GM18951 (cell line): ENCODE results near the gene ASCC1.

Experiments used
- POLR2A ChIP-seq: IDR thresholded peaks from 4 replicates; pipeline ENCODE4 v1.6.1; 2011; ENCODE audit warnings: mild to moderate bottlenecking; ENCODE audit not compliant: insufficient read length, insufficient read depth; ENCODE audit errors: extremely low read depth
- in situ Hi-C: fragments of 300-500 bp; cut with MboI; formaldehyde crosslinking; loops from one replicate; pipeline ENCODE4 v1.12.0; 2022; ENCODE audit warnings: low sequenced_read_pairs, mixed read lengths, inconsistent platforms; ENCODE audit not compliant: unreplicated experiment

The ASCC1 gene

DNA sequence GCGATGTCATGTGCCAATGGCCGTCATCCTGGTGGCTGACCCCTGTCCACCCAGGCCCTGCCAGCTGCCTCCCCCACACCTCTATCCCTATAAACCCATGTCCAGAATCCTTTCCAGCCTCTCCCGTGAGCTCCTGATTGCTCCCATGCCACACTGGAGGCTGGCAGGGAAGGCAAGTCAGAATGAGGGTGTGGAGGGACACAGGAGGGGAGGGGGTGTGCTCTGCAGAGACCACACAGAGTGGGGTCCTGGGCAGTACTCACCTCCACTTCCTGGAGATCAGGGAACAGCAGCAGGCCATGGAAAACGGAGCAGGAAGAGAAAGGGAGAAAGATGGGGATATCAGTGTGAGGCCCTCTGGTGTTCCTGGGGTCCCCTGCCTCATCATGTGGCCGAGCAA is 143.4 kb downstream of the ASCC1 start:
- in situ Hi-C loops = no loop called here
- TF ChIP-seq POLR2A = no peak

DNA sequence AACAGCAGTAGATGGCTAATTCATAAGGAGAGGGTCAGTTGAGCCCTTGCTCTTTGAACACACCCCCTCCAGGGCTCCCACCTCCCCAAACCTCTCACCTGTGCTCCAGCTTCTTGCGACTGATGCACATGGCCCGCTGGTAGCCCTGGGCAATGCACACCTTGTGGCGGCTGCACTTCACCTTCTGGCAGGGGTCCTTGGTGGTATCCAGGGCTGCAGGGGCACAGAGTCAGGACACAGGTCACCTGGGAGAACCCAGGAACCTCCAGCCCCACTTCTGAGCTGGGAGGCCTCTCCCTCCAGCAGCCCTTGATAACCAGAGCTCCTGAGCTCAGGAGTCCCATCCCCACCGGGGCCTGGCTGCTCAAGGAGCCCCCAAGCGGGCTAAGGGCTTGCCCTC is 144.0 kb downstream of the ASCC1 start:
- in situ Hi-C loops = no loop called here
- TF ChIP-seq POLR2A = no peak

DNA sequence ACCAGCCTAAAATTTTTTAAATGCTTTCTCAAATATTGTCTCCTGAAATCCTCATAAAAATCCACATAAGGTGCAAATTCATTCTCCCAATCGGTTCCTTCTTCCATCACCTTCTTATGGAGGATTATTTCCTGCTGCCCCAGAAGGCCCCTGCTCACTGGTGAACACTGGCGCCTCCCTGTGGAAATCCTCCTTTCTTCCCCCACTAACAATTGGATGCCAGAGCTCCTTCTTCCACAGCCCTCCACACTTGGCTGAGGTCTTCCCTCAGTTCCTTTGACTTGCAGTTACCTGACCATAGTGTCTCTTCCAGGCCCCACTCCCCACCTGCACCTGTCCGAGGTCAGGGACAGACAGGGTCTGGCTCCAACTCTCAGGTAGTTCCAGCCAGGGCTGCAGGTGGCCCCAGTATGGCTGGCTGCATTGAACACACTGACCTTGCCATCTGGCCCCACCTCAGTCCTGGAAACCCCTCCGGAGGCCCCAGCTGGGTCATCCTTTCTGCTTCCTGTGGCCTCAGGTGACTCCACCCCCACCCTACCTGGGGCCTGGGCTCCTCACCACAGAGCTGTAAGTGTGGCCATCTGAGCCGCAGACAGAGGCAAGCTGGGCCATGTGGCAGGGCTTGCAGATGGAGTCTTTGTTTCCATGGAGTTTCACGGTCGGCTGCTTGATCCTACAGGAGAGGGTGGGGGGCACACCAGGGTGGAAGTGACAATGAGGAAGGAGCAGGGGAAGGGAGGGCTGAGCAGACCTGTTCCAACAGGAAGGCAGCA is 146.1 kb downstream of the ASCC1 start:
- TF ChIP-seq POLR2A = no peak
- in situ Hi-C loops = no loop called here

DNA sequence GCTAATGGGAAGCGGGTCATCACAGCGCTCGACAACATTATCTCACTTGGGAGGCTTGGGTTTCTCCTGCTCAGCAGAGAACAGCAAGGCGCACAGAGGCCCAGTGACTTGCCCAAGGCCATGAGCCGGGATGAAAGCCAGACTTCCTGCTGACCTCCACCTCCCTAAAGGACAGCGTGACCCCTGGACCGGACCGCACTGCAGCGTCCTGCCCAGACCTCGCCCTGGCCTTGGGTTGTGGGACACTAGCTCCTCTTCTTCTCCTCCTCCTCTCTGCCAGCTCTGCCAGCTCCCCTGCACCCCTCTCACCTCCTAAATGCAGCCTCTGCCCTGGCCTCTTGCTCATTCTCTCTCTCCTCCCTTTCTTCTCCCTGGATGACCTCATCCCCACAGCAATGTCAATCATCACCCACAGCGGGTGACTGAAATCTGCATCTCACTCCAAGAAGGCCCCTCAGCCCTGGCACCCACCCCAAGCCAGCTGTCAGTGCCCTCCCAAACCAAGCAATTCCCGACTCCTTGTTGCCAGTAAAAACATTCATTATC is 147.1 kb downstream of the ASCC1 start:
- in situ Hi-C loops = no loop called here
- no peak for TF ChIP-seq POLR2A

DNA sequence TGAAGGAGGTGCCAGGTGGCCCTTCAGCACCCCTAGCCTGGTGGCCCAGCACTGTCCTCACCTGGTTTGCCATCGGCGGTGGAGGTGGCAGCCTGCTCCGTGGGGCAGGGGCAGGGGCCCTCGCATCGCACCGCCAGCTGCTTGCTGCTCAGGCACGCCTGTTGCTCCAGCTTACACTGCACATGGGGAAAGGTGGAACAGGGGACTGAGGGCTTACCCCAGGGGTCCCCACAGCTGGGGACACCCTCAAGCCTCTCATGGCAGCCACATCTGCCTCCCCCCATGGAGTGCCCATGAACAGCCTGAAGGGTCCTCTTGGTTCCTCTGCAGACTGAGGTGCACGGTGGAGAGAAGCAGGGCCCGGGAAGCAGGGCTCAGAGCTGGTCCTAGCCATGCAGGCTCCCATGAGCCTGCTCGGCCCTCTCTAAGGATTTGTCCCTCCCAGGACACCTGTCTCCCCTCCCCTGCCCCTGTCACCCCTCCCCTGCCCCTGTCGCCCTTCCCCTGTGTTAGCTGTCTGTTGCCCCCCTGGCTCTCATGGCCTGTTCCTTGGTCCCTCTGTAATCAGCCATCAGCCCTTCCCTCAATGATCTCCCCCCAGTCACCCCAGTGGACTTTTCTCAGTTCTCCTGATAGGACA is 147.8 kb downstream of the ASCC1 start:
- TF ChIP-seq POLR2A = no peak
- in situ Hi-C loops = no loop called here

DNA sequence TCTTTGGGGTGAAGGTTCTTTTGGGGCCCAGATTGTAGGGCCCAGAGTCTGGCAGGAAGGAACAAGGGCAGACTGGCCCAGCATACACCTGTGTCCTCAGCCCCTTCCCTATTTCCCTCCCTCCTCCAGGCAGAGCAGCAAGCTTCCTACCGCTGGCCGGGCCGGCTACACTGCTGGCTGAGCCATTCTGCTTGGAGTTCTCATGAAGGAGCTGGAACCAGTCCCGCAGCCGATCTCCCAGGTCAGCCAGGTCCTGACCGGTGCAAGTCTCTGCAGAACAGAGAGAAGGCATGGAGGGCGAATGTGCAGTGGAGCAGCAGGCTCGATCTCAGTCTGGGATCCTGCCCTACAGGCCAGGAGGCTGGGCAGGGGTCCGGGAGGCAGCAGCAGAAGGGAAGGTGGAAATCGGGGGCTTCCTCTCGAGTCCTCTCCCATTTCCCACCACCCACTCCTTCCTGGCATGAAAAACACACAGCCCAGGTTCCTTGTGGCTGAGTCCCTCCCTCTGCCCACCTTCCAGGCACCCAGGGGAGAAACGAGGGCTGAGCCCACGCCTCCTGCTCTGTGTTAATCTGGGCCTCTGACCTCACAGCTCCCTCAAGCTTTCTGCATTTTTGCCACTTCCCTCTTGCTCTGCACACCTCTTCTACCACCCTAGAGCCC is 148.5 kb downstream of the ASCC1 start:
- no peak for TF ChIP-seq POLR2A
- in situ Hi-C loops = no loop called here

DNA sequence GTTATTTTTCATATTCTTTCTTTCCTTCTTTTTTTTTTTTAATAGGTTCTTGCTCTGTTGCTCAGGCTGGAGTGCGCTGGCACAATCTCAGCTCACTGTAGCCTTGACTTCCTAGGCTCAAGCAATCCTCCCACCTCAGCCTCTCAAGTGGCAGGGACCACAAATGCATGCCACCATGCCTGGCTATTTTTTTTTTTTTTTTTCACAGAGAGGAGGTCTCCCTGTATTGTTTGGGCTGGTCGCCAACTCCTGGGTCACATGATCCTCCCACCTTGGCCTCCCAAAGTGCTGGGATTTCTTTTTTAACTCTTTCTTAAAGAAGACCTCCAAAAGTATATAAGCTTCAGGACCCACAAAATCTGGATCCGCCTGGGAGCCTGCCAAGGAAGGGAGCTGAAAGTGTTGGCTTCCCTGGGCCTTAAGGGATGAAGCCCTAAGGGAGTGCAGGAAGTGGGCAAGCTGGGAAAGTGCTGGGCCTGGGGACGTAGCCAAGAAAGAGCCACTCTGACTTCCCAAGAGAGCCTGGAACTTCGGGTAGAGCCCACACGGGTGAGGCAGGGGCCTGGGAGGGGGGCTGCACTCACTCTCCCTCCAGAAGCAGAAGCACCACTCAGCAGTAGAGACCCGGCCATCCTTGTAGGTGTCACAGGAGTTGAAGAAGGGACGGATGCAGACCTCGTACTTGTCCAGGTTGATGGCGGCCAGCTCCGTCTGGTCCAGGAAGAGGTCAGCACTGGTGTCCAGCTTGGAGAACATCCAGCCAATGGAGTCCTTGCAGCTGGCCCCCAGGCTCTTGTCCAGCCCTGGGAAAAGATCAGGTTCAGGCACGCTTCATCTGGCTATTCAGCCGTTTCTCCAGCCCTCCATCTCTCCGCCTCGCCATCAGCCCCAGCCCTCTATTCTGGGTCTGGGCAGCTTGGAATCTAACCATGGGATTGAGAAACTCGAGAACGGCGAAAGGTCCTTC is 149.5 kb downstream of the ASCC1 start:
- no peak for TF ChIP-seq POLR2A
- in situ Hi-C loops = no loop called here

DNA sequence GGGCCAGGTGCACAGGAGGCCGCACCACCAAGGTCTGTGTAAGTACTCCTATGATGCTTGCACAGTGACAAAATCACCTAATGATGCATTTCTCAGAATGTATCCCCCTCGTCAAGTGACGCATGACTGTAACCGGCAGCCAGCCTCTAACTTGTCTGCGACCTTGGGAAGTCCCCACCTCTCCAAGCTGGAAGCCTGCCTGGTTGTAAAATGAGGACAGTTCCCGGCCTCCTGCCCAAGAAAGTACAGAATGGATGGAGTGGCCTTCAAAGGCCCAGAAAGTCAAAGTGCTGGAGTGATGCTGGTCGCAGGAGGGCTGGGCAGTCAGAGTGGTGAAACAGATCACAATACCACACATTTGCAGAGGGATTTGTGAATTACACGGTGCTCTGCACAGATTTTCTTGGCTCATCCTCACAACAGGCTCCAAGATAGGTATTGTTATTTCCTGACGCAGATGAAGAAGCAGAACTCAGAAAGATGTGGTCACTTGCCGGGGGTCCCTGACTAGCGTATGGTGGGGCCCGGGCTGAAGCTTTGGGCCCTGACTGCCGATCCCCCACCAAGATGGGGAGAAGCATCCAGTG is 150.5 kb downstream of the ASCC1 start:
- TF ChIP-seq POLR2A = no peak
- in situ Hi-C loops = no loop called here

DNA sequence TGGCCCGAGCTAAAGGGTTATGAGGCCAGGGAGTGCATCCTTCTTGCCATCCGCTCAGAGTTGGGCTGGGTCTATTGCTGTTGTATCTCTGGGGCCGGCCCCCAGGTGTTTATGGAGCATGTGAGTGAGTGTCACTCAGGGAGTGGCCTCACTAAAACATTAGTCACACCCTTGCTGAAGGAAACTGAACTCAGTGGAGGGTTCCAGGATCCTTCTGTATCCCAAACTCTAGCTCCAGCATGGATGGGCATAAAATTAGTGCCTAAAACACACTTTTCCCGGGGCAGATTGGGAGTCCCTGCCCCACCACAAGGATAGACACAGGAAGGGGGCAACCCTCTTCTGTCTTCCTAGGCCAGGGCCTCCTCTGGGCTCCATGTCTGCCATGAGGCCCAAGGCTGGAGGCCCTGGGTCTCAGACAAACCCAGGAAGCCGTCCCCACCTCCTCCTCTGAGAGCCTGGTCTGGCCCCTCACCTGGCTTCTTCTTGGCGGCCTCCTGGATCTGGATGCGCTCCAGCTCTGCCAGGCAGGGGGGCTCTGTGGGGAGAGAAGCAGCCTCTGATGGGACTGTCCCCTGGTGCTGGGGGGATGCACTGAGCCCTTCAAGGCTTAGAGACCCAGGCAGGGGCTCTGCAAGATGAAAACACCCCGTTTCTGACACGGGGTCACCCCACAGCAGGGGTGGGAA is 152.2 kb downstream of the ASCC1 start:
- TF ChIP-seq POLR2A = no peak
- in situ Hi-C loops = no loop called here

DNA sequence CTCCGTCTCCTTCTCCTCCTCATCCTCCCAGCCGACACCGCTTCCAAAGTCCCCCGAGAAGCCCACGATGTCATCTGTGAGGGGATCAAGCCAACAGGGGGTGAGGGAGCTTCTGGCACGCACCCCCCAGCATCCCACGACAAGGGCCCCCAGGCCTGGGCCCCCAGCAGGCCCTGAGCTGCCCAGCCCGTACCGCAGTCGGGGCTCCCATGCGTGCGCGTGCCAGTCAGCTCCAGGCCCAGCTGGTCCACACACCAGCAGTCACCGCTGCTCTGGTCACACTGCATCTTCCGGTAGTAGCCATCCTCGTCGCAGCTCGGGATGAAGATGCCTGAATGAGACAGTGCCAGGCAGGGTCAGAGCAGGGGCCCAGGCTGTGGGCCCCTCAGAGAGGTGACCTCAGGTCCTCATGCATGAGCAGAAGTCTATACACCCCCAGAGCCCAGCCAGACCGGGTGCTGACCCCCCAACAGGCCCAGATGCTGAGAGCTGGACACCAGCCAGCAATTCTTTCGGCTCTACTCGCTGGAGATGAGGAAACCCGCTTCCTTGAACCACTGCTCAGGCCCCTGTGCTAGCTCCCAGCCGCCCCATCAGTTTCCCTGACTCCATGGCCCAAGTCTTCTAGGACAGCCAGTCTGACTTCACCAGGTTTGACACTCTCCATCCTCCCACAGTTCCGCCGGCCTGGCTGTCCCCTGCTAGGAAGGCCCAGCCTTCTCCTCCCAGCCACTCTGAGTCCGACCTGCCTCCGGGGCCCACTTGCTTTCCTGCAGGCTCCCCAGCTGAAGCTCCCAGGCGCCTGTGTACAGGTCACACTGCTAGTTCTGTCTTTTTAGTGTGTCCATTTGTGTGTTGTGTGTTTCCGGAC is 153.0 kb downstream of the ASCC1 start:
- TF ChIP-seq POLR2A = no peak
- in situ Hi-C loops = no loop called here

DNA sequence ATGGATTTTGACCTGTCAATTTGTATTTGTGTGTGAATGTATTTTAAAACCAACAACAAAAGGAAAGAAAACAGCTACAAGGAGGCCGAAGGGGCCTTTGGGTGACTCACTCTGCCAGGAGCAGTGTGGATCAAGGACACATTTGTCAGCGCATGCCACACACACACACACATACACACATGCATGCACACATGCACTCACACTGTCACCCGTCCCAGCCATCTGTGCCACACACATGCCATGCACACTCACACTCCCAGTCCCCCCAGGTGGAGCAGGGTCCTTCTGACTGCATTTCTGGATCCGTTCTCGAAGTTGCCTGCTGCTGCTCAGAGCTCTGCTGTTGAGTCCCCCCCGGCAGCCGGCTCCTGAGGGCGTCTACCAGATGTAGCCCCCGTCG is 153.7 kb downstream of the ASCC1 start:
- in situ Hi-C loops = no loop called here
- no peak for TF ChIP-seq POLR2A
